Iris pigment epithelial cell (primary cell): ENCODE results near the gene BRME1.

Experiments used
- DNase-seq: peaks from one replicate; pipeline ENCODE4 v3.0.0-alpha.2; 2011; ENCODE audit warnings: low read depth

The BRME1 gene

GRCh38 chr19:13905634-13906520, at the start of gene BRME1, which contains the start of gene CC2D1A:
TSS of gene BRME1 (minus strand) at chr19:13906117. CDS start at chr19:13904892, 1,225 bp downstream.
TSS of gene CC2D1A (plus strand) at chr19:13906201. CDS start at chr19:13906442, 241 bp downstream.
- peak; percentile 79 for DNase-seq

DNA sequence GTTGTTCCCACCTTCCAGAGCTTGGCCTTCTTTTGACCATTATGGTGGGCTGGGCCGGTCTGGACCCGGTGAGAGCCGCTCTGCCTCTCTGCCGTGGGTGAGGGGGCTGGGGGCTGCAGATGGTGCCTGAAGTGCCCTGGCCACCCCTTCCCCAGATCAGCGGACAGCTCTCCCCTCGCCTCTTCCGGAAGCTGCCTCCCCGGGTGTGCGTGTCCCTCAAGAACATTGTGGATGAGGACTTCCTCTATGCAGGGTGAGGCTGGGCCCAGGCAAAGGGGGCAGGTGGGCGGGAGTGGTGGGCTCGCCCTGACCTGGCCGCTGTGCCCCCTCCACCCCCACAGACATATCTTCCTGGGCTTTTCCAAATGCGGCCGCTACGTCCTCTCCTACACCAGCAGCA, 48.3 kb upstream of the BRME1 start:
- DNase-seq, result no peak

- peak; percentile 57 for DNase-seq
Measured at GRCh38 chr19:13952931-13953531, 47.1 kb upstream of the BRME1 start.

GRCh38 chr19:13952154-13952930, 46.4 kb upstream of the BRME1 start, which contains the start of gene DCAF15:
TSS of gene DCAF15 (plus strand) at chr19:13952509. CDS start at chr19:13952513, 4 bp downstream.
- DNase-seq, result peak; percentile 100

GRCh38 chr19:13951799-13952153, 45.9 kb upstream of the BRME1 start:
- DNase-seq, result no peak

DNA sequence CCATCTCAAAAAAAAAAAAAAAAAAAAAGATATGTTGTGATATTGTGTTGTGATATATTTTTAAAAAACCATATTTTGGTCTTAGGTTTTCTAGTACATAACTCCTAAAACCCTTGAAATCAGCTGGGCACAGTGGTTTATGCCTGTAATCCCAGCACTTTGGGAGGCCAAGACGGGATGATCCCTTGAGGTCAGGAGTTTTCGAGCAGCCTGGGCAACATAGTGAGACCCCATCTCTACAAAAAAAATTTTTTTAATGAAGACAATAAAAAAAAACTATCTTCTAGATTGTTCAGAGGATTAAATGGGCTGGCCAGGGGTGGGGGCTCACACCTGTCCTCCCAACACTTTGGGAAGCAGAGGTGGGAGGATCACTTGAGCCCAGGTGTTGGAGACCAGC, 45.1 kb upstream of the BRME1 start:
- no peak for DNase-seq

- no peak for DNase-seq
Measured at GRCh38 chr19:13946414-13946813, 40.5 kb upstream of the BRME1 start.

GRCh38 chr19:13942023-13942684, 36.2 kb upstream of the BRME1 start:
- DNase-seq, result no peak

- DNase-seq, result peak; percentile 48
Measured at GRCh38 chr19:13938301-13939064, 32.6 kb upstream of the BRME1 start, which contains the start of gene PODNL1. TSS of gene PODNL1 (minus strand) at chr19:13938417. CDS start at chr19:13938181, 236 bp downstream.

GRCh38 chr19:13937479-13938300, 31.8 kb upstream of the BRME1 start:
- no peak for DNase-seq

DNA sequence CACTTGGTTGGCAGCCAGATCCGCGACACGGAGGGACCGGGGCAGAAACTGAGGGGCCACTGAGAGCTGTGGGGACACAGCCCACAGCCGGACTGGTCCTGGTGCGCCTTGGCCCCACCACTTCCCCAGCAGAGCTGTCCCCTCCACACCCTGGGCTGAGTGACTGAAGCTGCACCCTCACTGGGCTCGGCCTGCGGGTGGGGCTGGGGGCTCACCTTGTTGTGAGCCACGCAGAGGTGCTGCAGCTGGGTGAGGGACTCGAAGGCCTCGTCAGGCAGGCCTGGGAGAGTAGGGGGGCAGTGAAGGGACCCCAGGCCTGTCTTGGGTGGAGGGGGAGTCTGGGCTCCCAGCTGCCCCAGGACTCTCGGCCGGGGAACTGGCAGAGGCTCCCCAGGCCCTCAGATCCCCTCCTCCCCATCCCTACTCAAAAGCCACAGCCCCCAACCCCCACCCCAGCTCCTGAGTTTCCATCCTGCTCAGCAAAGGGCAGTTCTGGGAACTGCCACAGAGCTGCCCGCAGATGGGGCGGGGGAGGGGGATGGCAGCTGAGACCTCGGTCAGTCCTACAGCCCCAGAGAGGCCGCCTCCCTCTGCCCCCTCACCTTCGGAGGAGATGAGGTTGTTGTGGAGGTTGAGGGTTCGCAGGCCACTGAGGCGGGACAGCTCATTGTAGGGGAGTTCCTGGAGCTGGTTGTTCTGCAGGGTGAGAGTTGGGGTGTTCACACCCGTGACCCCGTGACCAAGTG, 30.0 kb upstream of the BRME1 start:
- no peak for DNase-seq

DNA sequence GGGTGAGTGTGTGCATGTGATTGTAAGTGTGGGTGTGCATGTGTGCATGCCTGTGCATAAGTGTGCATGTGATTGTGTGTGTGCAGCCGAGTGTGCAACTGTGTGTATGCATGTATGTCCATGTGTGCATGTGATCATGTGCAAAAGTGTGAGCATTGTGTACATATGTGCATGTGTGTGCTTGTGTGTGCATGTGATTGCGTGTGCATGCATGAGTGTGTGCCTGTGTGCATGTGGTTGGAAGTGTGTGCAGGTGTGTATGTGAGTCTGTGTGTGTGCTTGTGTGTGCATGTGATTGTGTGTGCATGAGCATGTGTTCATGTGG, 28.8 kb upstream of the BRME1 start:
- no peak for DNase-seq

GRCh38 chr19:13932911-13933393, 27.0 kb upstream of the BRME1 start:
- DNase-seq, result no peak

DNA sequence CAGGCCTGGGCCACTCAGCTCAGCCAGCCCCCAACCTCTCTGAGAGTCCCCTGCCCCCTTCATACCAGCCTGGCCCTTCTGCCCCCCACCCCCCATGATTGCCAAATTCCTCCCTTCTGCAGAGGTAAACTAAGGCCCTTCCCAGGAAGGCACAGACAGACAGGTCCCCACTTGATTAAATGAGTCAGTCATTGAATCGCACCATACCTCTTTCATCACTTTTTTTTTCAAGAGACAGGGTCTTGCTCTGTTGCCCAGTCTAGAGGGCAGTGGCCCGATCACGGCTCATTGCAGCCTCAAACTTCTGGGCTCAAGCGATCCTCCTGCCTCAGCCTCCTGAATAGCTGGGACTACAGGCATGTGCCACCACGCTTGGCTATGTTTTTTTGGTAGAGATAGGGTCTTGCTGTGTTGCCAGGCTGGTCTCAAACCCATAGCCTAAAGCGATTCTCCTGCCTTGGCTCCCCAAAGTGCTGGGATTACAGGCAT, 26.3 kb upstream of the BRME1 start:
- DNase-seq, result no peak

DNA sequence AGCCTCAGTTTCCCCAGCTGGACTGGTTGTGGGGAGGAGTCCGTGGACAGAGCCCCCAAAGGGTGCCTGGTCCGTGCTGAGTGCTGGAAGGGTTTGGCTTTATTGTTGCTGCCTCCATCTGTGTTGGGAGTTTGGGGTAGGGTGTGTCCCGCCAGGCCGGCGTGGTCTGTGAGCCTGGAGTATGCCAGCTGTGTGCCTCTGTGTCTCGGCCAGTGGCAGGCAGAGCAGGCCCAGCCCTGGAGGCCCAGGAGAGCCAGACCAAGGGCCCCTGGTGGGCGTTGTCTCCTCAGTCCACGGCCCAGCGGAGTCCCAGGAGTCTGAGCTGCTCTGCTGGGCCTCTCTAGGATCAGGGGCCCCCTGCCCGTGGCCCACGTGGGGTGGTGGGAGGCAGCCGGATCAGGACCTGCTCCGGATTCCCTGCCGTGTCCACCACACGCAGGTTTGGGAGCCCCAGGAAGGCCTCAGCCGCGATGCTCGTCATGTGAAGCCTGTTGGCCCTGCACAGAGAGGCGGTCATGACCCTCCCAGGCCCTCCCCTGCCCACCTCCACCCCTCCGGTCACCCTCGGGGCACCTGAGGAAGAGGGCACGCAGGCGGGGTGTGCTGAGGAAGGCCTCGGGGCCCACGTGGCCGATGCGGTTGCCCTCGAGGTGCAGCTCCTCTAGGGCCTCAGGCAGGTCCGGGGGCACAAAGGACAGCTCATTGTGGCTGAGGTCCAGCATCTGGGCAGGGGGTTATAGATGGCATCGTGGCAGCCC, 25.7 kb upstream of the BRME1 start:
- no peak for DNase-seq

DNA sequence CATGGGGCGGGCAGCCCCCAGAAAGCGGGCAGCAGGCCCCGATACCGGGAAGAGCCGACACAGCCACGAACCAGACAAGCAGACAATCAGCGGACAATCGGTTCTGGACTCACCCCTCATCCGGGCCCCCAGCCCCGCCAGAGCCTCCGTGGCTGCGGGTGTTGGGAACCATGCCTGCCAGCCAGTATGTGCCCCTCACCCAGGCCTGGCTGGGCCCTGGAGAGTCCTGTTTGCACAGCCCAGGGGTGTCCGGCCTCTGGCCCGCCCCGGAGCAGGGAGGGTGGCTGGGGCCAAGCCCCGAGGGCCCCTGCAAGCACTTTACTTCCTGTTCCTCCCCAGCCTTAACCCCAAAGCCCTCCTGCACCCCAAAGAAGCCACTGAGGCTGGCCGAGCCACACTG, 24.5 kb upstream of the BRME1 start:
- no peak for DNase-seq

- no peak for DNase-seq
Measured at GRCh38 chr19:13929956-13930355, 24.0 kb upstream of the BRME1 start.

DNA sequence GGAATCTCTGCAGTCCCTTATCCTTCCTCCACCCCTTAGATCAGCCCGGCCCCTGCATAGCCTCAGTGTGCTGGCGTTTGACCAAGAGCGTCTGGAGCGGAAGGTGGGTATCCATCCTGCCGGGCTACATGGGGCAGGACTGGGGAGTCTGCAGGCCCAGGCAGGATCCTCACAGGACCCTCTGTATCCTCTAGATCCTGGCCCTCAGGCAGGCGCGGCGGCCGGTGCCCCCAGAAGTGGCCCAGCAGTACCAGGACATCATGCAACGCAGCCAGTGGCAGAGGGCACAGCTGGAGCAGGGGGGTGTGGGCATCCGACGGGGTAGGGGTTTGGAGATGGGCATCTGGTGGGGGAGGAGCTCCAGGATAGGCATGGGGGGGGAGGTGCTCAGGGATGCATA, 23.4 kb upstream of the BRME1 start:
- no peak for DNase-seq

DNA sequence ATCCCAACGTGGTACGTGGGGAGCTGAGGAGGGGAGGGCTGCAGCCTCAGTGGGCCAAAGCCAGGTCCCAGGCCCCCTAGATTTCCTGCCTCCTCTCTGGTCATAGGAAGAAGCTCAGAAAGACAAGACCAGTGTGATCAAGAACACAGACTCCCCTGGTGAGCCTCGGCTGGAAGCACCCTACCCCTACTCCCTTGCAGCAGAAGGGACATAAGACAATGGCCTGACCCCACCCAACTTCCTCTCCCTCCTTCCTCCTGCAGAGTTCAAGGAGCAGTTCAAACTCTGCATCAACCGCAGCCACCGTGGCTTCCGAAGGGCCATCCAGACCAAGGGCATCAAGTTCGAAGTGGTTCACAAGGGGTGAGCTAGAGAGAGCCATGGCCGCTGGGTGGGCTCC, 20.8 kb upstream of the BRME1 start:
- DNase-seq, result no peak
